Fibroblast of skin of back (primary cell): ENCODE results near the gene PPID.
"Not testable (repeated sequence)": the region's sequence is repeated elsewhere in the genome, so short reads cannot be mapped to it uniquely, and the experiment has no call there.

Experiments used
- DNase-seq: peaks from one replicate; pipeline ENCODE4 v3.0.0-alpha.2; 2013

Gene PPID

GRCh38 chr4:158666892-158667291 lies 56.3 kb downstream of the PPID start:
- no peak for DNase-seq

- DNase-seq = no peak
These were observed 58.4 kb downstream of the PPID start for GRCh38 chr4:158664806-158665205.

- DNase-seq = not testable (repeated sequence)
These were observed 59.2 kb downstream of the PPID start for GRCh38 chr4:158663707-158664625.

GRCh38 chr4:158663255-158663654 lies 59.9 kb downstream of the PPID start:
- DNase-seq = not testable (repeated sequence)
